GM12878 (cell line): ENCODE data around the gene AMPH. TPM values are rescaled to one million over a fixed set of nuclear protein-coding genes. Genes with fewer than 3 reads are reported as not detected.

Experiments
- ATF7 ChIP-seq: fragments of 450-650 bp; IDR thresholded peaks from 2 replicates; pipeline ENCODE4 v1.6.1; 2016; ENCODE audit warnings: low read depth, mild to moderate bottlenecking
- RUNX3 ChIP-seq: IDR thresholded peaks from 2 replicates; pipeline ENCODE4 v1.6.1; 2012; ENCODE audit warnings: low read length, inconsistent platforms
- ZNF274 ChIP-seq: IDR thresholded peaks from one replicate; pipeline ENCODE4 v1.8.0; 2011; ENCODE audit not compliant: insufficient read length, insufficient read depth
- polyA plus RNA-seq, 11 experiments: library from polyadenylated mRNA; depleted of rRNA in 4 of 11; unstranded in 6 of 11; stranded (reverse) in 5 of 11; fragments of >200 nt; fragmentation: Nextera tagmentation in 4 of 11; fragmentation: Illumina TruSeq in 1 of 11; extraction: Ambion mirVana in 4 of 11; extraction: Trizol in 1 of 11; gene quantifications; 1 replicate in 1 of 11; 2 replicates in 10 of 11; pipeline versions ENCODE4 v1.2.1 to v1.2.3, GENCODE V29; 2011 to 2016; ENCODE audit warnings: inconsistent platforms in 2 of 11, missing spikeins in 2 of 11, low read depth in 1 of 11
- total RNA-seq, 4 experiments: library from RNA; depleted of rRNA in 3 of 4; stranded (reverse); fragments of >200 nt in 3 of 4; fragmentation: Illumina TruSeq in 1 of 4; extraction: Trizol in 1 of 4; gene quantifications; 2 replicates each; pipeline versions ENCODE4 v1.2.1 to v1.2.3, GENCODE V29; 2013 to 2021
- TF ChIP-seq, protein P1 (sequence below): IDR thresholded peaks from 2 replicates; pipeline ENCODE4 v1.6.1; 2011; ENCODE audit warnings: low read depth, low read length, improper control_type of control experiment, borderline replicate concordance
- TF ChIP-seq, protein P2 (sequence below), 3 experiments: IDR thresholded peaks in 2 of 3; conservative IDR thresholded peaks in 1 of 3; 2 replicates each; pipeline ENCODE4 v1.5.1; 2011; ENCODE audit warnings: low read depth in 3 of 3, low read length in 3 of 3, mild to moderate bottlenecking in 3 of 3, control low read depth in 2 of 3, moderate library complexity in 2 of 3, inconsistent platforms in 1 of 3, mixed read lengths in 1 of 3; ENCODE audit not compliant: control insufficient read depth in 2 of 3, insufficient read depth in 1 of 3; ENCODE audit errors: extremely low read depth in 1 of 3
- TF ChIP-seq, protein P3 (sequence below): fragments of 150-350 bp; IDR thresholded peaks from 2 replicates; pipeline ENCODE4 v1.6.1; 2014; ENCODE audit warnings: mild to moderate bottlenecking, low read depth, low read length

AMPH gene
- total and polyA plus RNA-seq, 10 of the 15 experiments (the other 5 are each of a cell fraction or from before 2014, with no cell fraction given) = 0.03 to 0.24 (median 0.08) TPM; not detected in 2

DNA sequence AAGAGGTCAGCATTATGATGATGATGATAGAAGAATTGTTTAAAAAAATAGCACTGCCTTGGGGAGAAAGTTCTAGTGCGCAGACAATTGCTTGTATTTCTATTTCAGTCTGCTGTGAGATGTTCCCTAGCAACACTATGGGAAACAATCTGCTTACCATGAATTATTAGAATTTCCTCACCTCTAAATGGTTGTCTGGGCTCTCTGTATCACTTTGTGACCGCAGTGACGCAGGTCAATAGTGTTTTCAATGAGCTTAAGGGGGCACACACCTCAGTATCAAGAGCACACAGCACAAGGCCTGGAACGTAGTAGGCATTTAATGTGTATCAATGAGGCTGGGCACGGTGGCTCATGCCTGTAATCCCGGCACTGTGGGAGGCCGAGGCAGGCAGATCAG, 258.9 kb downstream of the AMPH start (continued):
- TF ChIP-seq, protein P1, sequence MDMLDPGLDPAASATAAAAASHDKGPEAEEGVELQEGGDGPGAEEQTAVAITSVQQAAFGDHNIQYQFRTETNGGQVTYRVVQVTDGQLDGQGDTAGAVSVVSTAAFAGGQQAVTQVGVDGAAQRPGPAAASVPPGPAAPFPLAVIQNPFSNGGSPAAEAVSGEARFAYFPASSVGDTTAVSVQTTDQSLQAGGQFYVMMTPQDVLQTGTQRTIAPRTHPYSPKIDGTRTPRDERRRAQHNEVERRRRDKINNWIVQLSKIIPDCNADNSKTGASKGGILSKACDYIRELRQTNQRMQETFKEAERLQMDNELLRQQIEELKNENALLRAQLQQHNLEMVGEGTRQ = no peak
- TF ChIP-seq ZNF274 (no peak), ATF7 (no peak), RUNX3 (no peak)
- TF ChIP-seq, protein P2, sequence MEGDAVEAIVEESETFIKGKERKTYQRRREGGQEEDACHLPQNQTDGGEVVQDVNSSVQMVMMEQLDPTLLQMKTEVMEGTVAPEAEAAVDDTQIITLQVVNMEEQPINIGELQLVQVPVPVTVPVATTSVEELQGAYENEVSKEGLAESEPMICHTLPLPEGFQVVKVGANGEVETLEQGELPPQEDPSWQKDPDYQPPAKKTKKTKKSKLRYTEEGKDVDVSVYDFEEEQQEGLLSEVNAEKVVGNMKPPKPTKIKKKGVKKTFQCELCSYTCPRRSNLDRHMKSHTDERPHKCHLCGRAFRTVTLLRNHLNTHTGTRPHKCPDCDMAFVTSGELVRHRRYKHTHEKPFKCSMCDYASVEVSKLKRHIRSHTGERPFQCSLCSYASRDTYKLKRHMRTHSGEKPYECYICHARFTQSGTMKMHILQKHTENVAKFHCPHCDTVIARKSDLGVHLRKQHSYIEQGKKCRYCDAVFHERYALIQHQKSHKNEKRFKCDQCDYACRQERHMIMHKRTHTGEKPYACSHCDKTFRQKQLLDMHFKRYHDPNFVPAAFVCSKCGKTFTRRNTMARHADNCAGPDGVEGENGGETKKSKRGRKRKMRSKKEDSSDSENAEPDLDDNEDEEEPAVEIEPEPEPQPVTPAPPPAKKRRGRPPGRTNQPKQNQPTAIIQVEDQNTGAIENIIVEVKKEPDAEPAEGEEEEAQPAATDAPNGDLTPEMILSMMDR (IDR thresholded peaks at IDR 0.05 in 2 of 3, conservative IDR thresholded peaks at IDR 0.05 in 1 of 3; ENCODE audit: control insufficient read depth in 2 of 3, extremely low read depth in 1 of 3, insufficient read depth in 1 of 3, low read depth in 3 of 3, low read length in 3 of 3) = no peak
- TF ChIP-seq, protein P3, sequence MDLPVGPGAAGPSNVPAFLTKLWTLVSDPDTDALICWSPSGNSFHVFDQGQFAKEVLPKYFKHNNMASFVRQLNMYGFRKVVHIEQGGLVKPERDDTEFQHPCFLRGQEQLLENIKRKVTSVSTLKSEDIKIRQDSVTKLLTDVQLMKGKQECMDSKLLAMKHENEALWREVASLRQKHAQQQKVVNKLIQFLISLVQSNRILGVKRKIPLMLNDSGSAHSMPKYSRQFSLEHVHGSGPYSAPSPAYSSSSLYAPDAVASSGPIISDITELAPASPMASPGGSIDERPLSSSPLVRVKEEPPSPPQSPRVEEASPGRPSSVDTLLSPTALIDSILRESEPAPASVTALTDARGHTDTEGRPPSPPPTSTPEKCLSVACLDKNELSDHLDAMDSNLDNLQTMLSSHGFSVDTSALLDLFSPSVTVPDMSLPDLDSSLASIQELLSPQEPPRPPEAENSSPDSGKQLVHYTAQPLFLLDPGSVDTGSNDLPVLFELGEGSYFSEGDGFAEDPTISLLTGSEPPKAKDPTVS = no peak
